Measurements from ENCODE around the gene NTHL1. TPM values are rescaled to one million over a fixed set of nuclear protein-coding genes. Genes with fewer than 3 reads are reported as not detected.

The NTHL1 gene
- total and polyA plus RNA-seq, 9 of the 15 experiments (the other 6 are each of a cell fraction or from before 2014, with no cell fraction given), result 1.1 to 58.8 (median 17.6) TPM

DNA sequence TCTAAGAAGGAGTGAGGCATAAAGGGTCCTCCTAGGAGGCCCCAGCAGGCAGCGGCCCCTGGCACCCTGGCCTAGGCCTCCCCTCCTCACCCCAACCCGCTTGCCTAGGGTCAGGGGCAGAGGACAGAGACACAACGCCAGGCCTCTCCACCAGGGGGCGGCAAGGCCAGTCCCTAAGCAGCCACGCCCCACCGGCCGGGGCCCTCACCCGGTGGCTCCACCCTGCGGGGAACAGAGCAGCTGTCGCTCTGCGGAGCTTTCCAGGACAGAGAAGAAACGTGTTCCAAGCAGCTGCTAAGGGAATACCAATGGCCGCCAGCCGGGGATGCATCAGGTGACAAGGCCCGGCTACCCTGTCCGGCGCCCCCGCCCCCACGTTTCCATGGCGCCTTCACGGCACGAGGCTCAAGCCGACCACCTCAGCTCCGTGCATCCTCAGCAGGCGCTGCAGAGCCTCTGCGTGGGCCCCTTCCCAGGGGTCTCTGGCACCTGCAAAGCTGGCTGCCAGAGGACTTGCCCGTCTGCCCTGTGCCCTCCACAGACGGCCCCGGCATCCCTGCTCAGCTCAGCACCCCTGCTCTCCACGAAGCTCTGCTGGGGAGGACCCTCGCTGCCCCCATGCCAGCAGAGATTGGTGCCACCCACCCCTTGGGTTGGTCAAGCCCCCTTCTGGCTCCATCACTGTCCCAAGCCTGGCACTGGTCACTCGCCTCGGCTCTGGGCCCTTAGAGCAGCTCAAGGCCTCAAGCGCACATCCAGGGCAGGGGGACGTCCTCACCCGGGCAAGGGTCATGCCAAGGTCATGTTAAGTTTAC is 43.6 kb downstream of the NTHL1 start (continued):
- TF ChIP-seq, protein P1, sequence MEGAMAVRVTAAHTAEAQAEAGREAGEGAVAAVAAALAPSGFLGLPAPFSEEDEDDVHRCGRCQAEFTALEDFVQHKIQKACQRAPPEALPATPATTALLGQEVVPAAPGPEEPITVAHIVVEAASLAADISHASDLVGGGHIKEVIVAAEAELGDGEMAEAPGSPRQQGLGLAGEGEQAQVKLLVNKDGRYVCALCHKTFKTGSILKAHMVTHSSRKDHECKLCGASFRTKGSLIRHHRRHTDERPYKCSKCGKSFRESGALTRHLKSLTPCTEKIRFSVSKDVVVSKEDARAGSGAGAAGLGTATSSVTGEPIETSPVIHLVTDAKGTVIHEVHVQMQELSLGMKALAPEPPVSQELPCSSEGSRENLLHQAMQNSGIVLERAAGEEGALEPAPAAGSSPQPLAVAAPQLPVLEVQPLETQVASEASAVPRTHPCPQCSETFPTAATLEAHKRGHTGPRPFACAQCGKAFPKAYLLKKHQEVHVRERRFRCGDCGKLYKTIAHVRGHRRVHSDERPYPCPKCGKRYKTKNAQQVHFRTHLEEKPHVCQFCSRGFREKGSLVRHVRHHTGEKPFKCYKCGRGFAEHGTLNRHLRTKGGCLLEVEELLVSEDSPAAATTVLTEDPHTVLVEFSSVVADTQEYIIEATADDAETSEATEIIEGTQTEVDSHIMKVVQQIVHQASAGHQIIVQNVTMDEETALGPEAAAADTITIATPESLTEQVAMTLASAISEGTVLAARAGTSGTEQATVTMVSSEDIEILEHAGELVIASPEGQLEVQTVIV (CRISPR knock-in tag; IDR thresholded peaks at IDR 0.05; ENCODE audit: borderline replicate concordance), result no peak
- no peak for TF ChIP-seq U2AF1 (optimal IDR thresholded peaks at IDR 0.05; ENCODE audit: low read depth, low read length)
- TF ChIP-seq, protein P2, sequence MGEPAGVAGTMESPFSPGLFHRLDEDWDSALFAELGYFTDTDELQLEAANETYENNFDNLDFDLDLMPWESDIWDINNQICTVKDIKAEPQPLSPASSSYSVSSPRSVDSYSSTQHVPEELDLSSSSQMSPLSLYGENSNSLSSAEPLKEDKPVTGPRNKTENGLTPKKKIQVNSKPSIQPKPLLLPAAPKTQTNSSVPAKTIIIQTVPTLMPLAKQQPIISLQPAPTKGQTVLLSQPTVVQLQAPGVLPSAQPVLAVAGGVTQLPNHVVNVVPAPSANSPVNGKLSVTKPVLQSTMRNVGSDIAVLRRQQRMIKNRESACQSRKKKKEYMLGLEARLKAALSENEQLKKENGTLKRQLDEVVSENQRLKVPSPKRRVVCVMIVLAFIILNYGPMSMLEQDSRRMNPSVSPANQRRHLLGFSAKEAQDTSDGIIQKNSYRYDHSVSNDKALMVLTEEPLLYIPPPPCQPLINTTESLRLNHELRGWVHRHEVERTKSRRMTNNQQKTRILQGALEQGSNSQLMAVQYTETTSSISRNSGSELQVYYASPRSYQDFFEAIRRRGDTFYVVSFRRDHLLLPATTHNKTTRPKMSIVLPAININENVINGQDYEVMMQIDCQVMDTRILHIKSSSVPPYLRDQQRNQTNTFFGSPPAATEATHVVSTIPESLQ (CRISPR knock-in tag; IDR thresholded peaks at IDR 0.05), result no peak
- TF ChIP-seq DMBX1 (CRISPR knock-in tag; IDR thresholded peaks at IDR 0.05; ENCODE audit: borderline replicate concordance), result no peak
- TF ChIP-seq HMGN3 (IDR thresholded peaks at IDR 0.05; ENCODE audit: borderline replicate concordance, extremely low read depth, insufficient read length, low read depth, low read length), result peak; percentile 91
- TF ChIP-seq BRD4 (IDR thresholded peaks at IDR 0.05), result no peak
- TF ChIP-seq SIX5 (IDR thresholded peaks at IDR 0.05; ENCODE audit: borderline replicate concordance in 1 of 2, insufficient read depth in 1 of 2, low read depth in 1 of 2, low read length in 2 of 2), result no peak
- TF ChIP-seq, protein P3, sequence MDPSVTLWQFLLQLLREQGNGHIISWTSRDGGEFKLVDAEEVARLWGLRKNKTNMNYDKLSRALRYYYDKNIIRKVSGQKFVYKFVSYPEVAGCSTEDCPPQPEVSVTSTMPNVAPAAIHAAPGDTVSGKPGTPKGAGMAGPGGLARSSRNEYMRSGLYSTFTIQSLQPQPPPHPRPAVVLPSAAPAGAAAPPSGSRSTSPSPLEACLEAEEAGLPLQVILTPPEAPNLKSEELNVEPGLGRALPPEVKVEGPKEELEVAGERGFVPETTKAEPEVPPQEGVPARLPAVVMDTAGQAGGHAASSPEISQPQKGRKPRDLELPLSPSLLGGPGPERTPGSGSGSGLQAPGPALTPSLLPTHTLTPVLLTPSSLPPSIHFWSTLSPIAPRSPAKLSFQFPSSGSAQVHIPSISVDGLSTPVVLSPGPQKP (CRISPR knock-in tag; IDR thresholded peaks at IDR 0.05), result no peak
- TF ChIP-seq, protein P4, sequence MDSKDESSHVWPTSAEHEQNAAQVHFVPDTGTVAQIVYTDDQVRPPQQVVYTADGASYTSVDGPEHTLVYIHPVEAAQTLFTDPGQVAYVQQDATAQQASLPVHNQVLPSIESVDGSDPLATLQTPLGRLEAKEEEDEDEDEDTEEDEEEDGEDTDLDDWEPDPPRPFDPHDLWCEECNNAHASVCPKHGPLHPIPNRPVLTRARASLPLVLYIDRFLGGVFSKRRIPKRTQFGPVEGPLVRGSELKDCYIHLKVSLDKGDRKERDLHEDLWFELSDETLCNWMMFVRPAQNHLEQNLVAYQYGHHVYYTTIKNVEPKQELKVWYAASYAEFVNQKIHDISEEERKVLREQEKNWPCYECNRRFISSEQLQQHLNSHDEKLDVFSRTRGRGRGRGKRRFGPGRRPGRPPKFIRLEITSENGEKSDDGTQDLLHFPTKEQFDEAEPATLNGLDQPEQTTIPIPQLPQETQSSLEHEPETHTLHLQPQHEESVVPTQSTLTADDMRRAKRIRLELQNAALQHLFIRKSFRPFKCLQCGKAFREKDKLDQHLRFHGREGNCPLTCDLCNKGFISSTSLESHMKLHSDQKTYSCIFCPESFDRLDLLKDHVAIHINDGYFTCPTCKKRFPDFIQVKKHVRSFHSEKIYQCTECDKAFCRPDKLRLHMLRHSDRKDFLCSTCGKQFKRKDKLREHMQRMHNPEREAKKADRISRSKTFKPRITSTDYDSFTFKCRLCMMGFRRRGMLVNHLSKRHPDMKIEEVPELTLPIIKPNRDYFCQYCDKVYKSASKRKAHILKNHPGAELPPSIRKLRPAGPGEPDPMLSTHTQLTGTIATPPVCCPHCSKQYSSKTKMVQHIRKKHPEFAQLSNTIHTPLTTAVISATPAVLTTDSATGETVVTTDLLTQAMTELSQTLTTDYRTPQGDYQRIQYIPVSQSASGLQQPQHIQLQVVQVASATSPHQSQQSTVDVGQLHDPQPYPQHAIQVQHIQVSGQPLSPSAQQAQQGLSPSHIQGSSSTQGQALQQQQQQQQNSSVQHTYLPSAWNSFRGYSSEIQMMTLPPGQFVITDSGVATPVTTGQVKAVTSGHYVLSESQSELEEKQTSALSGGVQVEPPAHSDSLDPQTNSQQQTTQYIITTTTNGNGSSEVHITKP (IDR thresholded peaks at IDR 0.05; ENCODE audit: partially characterized antibody), result no peak
- TF ChIP-seq KDM4B (IDR thresholded peaks at IDR 0.05; ENCODE audit: borderline replicate concordance in 2 of 2, low read depth in 1 of 2), result no peak
- TF ChIP-seq RFX1 (IDR thresholded peaks at IDR 0.05), result no peak; the same call in 1 of the 2 replicates
- no peak for TF ChIP-seq NCOA2 (IDR thresholded peaks at IDR 0.05; ENCODE audit: partially characterized antibody in 2 of 2)
- TF ChIP-seq, protein P5, sequence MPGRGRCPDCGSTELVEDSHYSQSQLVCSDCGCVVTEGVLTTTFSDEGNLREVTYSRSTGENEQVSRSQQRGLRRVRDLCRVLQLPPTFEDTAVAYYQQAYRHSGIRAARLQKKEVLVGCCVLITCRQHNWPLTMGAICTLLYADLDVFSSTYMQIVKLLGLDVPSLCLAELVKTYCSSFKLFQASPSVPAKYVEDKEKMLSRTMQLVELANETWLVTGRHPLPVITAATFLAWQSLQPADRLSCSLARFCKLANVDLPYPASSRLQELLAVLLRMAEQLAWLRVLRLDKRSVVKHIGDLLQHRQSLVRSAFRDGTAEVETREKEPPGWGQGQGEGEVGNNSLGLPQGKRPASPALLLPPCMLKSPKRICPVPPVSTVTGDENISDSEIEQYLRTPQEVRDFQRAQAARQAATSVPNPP (IDR thresholded peaks at IDR 0.05; ENCODE audit: borderline replicate concordance, insufficient read depth, insufficient read length), result no peak
- TF ChIP-seq POLR2AphosphoS5 (IDR thresholded peaks at IDR 0.05; ENCODE audit: control insufficient read depth, insufficient read depth, low read depth, low read length), result peak; percentile 32; the same call in 1 of the 2 replicates

Measured in K562 (cell line).